Measurements from ENCODE around the gene NR1I3. TPM values are rescaled to one million over a fixed set of nuclear protein-coding genes. Genes with fewer than 3 reads are reported as not detected.

NR1I3 gene
- total RNA-seq, 2 donors from 2014 or later = not detected

GRCh38 chr1:161273402-161273801, 35.4 kb upstream of the NR1I3 start:
- TF ChIP-seq, protein P1, sequence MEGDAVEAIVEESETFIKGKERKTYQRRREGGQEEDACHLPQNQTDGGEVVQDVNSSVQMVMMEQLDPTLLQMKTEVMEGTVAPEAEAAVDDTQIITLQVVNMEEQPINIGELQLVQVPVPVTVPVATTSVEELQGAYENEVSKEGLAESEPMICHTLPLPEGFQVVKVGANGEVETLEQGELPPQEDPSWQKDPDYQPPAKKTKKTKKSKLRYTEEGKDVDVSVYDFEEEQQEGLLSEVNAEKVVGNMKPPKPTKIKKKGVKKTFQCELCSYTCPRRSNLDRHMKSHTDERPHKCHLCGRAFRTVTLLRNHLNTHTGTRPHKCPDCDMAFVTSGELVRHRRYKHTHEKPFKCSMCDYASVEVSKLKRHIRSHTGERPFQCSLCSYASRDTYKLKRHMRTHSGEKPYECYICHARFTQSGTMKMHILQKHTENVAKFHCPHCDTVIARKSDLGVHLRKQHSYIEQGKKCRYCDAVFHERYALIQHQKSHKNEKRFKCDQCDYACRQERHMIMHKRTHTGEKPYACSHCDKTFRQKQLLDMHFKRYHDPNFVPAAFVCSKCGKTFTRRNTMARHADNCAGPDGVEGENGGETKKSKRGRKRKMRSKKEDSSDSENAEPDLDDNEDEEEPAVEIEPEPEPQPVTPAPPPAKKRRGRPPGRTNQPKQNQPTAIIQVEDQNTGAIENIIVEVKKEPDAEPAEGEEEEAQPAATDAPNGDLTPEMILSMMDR (IDR thresholded peaks at IDR 0.05) = no peak
- Histone ChIP-seq H3K36me3 (no peaks in the 10 kb centered on the region), H3K4me3 (no peak overlapping the region), H3K27me3 (no peaks in the 10 kb centered on the region), H3K4me1 (no peaks in the 10 kb centered on the region), H3K27ac (no peak overlapping the region), H3K9me3 (no peaks in the 10 kb centered on the region)
- no peak for DNase-seq (ENCODE audit: low spot score)

- no peaks in the 10 kb centered on the region for H3K9me3 ChIP-seq
- DNase-seq (ENCODE audit: low spot score) = no peak
- no peaks in the 10 kb centered on the region for H3K27me3 ChIP-seq
- H3K36me3 ChIP-seq = no peaks in the 10 kb centered on the region
- no peak overlapping the region for H3K27ac ChIP-seq
- TF ChIP-seq, protein P1 (IDR thresholded peaks at IDR 0.05) = no peak
- no peak overlapping the region for H3K4me3 ChIP-seq
- no peaks in the 10 kb centered on the region for H3K4me1 ChIP-seq
These were observed 29.3 kb upstream of the NR1I3 start for GRCh38 chr1:161267321-161267720.

GRCh38 chr1:161266836-161267235, 28.8 kb upstream of the NR1I3 start:
- TF ChIP-seq, protein P1 (IDR thresholded peaks at IDR 0.05) = no peak
- Histone ChIP-seq H3K4me1 (no peaks in the 10 kb centered on the region), H3K4me3 (no peak overlapping the region), H3K27me3 (no peaks in the 10 kb centered on the region), H3K36me3 (no peaks in the 10 kb centered on the region), H3K27ac (no peak overlapping the region), H3K9me3 (no peaks in the 10 kb centered on the region)
- no peak for DNase-seq (ENCODE audit: low spot score)

DNA sequence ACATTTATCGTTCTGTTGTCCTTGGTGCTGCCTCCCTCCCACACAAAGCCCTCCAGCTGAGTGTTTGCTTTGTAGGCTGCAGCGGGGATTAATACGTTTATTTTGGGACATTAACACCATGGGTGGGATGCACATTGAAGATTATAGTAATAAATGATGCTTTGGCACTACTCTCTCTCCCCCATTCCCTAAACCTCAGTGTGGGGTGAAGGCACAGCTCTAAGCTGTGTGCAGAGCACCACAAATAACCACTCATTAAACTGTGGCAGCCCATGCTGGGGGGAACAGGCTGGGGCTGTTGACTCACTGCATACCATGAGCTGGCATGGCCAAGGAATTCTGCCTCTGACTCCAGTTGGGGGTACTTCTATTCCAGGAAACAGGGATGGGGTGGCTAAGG, 28.2 kb upstream of the NR1I3 start:
- Histone ChIP-seq H3K36me3 (no peaks in the 10 kb centered on the region), H3K4me3 (no peak overlapping the region), H3K9me3 (no peaks in the 10 kb centered on the region), H3K4me1 (no peaks in the 10 kb centered on the region), H3K27ac (no peak overlapping the region), H3K27me3 (no peaks in the 10 kb centered on the region)
- TF ChIP-seq, protein P1 (IDR thresholded peaks at IDR 0.05) = no peak
- no peak for DNase-seq (ENCODE audit: low spot score)

DNA sequence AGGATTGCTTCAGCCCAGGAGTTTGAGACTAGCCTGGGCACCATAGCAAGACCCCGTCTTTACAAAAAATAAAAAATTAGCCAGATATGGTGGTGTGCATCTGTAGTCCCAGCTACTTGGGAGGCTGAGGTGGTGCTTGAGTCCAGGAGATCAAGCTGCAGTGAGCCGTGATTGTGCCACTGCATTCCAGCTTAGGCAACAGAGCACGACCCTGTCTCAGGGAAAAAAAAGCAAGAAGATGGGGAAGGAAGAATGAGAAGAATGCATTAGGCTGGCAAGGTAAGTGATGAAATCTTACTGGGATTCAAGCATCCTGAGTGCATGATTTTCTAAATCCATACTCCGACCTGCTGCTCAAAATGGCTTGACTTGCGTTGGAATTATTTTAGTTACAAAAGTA, 27.3 kb upstream of the NR1I3 start:
- DNase-seq (ENCODE audit: low spot score) = no peak
- Histone ChIP-seq H3K4me1 (no peaks in the 10 kb centered on the region), H3K4me3 (no peak overlapping the region), H3K9me3 (no peaks in the 10 kb centered on the region), H3K27me3 (no peaks in the 10 kb centered on the region), H3K36me3 (no peaks in the 10 kb centered on the region), H3K27ac (no peak overlapping the region)
- TF ChIP-seq, protein P1 (IDR thresholded peaks at IDR 0.05) = no peak

All from right atrium auricular region (tissue), 2 donors.